ENCODE results near the gene HMGCL.
A peak's percentile ranks its signal among the peaks of the same experiment; 100 is the strongest.
"Not testable (repeated sequence)": the region's sequence is repeated elsewhere in the genome, so short reads cannot be mapped to it uniquely, and the experiment has no call there.

The HMGCL gene

GRCh38 chr1:23825076-23825761, at the start of gene HMGCL:
TSS of gene HMGCL (minus strand) at chr1:23825429. CDS start at chr1:23825415, 14 bp downstream.
- DNase-seq = peak; percentile 92

GRCh38 chr1:23872421-23872820, 47.2 kb upstream of the HMGCL start:
- DNase-seq = no peak

DNA sequence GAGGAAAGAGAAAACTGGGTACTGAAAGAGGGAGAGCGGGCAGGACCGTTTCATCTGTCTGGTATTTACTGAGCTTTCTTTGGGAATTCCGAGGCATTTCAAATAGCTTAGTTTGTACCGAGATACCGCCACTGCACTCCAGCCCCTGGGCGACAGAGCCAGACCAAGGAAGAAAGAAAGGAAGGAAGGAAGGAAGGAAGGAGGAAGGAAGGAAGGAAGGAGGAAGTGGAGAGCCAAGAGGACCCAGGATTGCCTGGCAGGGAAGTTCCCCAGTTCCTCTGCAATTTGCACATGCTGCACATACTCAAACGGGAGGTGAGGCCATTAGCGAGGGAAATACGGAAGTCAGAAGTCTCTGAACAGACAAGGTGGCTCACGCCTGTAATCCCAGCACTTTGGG, 43.8 kb upstream of the HMGCL start:
- DNase-seq = no peak

DNA sequence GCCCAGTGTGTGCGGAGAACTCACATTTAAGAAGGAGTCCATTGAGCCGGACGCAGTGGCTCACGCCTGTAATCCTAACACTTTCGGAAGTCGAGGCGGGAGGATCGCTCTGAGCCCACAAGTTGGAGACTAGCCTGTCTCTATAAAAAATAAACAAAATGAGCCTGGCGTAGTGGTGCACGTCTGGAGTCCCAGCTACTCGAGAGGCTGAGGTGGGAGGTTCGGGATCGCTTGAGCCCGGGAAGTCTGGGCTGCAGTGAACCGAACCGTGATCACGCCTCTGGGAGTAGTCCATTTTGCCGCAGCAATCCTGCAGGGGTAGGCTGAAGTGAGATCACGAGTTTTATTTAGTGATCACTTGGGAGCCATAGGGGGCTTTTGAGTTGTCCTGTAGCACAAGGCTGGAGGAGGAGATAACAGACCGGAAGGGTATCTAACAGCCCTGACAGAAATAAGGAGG, 43.4 kb upstream of the HMGCL start:
- DNase-seq = no peak

DNA sequence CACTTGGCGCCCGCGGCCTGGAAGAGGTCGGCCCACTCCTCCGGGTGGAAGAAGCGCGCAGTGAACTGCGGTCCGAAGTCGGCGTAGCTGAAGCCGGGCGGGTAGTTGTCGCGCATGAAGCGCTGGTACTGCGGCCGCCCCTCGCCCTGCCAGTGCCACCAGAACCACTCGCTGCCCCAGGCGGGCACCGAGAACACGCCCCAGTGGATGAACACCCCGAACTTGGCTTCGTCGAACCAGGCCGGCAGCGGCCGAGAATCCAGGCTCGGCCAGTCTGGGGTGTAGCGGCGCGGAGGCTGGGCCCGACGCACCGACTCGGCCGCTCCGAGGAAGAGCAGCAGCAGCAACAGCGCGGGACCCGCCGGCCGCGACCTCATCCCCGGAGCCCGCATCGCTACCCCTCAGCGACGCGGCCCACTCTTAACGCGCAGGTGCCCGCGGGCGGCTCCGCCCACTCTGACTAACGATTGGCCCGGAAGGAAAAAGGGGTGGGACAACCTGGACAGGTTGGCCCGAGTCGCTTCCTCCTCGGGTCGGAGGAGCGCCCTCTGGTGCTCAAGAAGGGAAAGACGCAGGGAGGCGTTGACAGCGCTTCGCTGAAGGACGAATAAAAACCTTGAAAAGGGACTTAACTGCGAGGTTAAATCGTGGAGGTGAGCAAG, 42.8 kb upstream of the HMGCL start, which contains the start of gene FUCA1:
Gene FUCA1, minus strand, starts transcription at position 396 of the 662 bp plus-strand sequence. Its CDS starts 4 bp downstream, at position 392.
- DNase-seq = peak; percentile 94

- peak; percentile 68 for DNase-seq
Measured at GRCh38 chr1:23867542-23867894, 42.3 kb upstream of the HMGCL start.

GRCh38 chr1:23865543-23865930, 40.3 kb upstream of the HMGCL start:
- DNase-seq = no peak

DNA sequence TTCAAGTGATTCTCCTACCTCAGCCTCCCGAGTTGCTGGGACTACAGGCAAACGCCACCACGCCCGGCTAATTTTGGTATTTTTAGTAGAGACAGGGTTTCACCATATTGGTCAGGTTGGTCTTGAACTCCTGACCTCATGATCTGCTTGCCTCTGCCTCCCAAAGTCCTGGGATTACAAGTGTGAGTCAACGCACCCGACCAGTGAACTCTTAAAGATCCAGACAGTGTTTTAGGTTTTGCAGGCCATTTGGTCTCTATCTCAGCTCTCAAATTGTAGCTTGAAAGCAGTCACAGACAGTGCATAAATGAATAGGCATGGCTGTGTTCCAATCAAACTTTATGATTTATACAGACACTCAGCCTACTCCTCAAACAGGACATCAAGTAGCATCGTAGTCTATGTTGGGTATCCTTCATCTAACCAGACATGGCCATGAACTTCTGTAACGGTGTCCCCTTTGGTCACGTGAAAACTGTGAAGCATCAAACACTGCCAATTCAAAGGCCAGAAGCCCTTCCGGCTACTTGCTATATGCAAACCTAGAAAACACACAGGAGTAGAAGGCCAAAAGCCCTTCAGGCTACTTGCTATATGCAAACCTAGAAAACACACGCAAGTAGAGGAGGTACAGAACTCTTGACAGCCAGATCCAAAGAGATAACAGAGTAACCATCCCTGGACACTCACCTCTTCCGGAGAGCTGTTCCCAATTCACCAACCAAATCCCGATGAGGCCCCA, 39.7 kb upstream of the HMGCL start:
- DNase-seq = no peak

DNA sequence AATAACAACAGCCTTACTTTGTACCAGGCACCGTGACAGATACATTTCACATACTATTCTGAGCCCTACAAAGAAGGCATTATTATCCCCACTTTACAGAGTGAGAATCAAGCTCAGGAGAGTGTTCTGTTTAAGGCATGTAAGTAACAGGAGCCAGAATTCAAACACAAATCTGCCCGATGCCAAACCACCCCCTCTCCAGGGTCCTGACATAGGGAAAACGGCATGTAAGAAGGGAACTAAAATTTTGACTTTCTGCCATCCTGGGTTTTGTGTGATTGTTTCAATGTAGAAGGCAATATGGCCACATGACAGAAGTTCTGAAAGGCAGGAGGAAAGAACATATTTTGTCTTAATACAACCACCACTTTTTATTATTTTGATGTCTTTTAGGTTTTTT, 37.4 kb upstream of the HMGCL start:
- DNase-seq = no peak

- DNase-seq = no peak
Measured at GRCh38 chr1:23854568-23854967, 29.3 kb upstream of the HMGCL start.

GRCh38 chr1:23853124-23853523, 27.9 kb upstream of the HMGCL start:
- not testable (repeated sequence) for DNase-seq

- not testable (repeated sequence) for DNase-seq
Measured at GRCh38 chr1:23851406-23851805, 26.2 kb upstream of the HMGCL start.

DNA sequence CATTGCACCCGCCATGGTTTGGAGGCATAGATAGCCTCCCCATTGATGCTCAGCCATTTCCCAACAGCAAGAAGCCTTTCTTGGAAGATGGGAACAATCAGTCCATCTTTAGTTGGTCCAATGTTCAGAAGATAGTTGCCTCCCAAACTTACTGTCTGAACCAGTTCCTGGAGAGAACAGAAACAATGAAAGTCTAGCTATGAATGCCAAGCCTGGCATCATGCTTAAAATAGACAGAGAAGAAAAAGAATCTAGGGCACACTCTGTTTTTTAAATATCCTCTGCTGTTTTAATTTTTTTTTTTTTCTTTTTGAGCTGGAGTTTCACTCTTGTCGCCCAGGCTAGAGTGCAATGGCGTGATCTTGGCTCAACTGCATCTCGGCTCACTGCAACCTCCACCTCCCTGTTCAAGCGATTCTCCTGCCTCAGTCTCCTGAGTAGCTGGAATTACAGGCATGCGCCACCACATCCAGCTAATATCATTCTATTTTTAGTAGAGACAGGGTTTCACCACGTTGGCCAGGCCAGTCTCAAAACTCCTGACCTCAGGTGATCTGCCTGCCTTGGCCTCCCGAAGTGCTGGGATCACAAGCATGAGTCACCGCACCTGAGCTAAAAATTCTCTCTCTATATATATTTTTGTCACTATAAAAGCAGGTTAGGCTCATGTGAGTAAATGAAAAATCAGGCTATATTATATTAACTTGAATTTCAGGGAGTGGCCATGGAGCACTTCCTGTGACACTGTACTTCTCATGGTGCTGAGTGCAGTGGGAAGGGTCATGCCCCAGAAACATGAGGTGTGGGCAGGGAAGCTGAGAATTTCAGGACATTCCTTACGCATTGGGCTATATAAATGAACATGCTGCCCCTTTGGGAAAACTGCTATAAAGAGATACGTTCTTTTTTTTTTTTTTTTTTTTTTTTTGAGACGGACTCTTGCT, 23.7 kb upstream of the HMGCL start:
- no peak for DNase-seq

- DNase-seq = not testable (repeated sequence)
Measured at GRCh38 chr1:23847482-23848095, 22.4 kb upstream of the HMGCL start.

- DNase-seq = no peak
Measured at GRCh38 chr1:23845163-23845562, 19.9 kb upstream of the HMGCL start.

GRCh38 chr1:23843644-23844043, 18.4 kb upstream of the HMGCL start:
- DNase-seq = no peak

DNA sequence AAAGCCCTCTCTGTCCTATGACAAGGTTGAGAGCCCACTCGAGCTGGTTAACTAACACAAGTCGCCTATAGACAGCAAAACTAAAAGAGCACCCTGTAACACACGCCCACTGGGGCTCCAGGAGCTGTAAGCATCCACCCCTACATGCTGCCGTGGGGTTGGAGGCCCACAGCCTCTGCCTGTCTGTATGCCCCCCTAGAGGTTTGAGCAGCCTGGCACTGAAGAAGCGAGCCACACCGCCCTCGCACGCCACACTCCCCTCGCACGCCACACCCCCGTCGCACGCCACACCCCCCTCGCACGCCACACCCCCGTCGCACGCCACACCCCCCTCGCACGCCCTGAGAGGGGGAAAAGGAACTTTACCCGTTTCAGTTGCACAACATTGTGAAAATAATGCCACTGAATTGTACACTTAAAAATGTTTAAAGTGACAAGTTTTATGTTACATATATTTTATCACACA, 13.2 kb upstream of the HMGCL start:
- DNase-seq = peak; percentile 89

- DNase-seq = peak; percentile 52
Measured at GRCh38 chr1:23837908-23838307, 12.7 kb upstream of the HMGCL start.

GRCh38 chr1:23836037-23836436, 10.8 kb upstream of the HMGCL start:
- no peak for DNase-seq

- DNase-seq = not testable (repeated sequence)
Measured at GRCh38 chr1:23834156-23834555, 8.9 kb upstream of the HMGCL start.

DNA sequence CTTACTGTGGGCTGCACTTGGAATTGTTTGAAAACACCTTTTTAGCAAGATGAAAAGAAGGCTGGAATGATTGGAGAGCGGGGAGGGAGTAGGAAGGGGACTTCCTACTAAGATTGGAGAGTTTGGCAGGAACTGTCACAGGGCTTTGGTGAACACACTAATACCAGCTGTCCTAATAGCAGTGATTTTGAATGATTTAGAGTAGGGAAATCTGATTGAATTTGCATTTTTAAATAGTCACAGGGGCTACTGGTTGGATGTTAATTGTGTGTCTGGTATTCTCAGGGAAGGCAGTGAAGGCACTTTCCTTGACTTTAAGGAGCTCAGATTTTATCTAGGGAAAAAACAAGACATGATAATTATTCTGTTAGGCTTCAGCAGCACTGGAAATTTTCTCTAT, 2.5 kb upstream of the HMGCL start:
- DNase-seq = no peak

- DNase-seq = not testable (repeated sequence)
Measured at GRCh38 chr1:23826590-23826989, 1.4 kb upstream of the HMGCL start.
